B cell (primary cell): ENCODE results near the gene SLC25A20. TPM values are rescaled to one million over a fixed set of nuclear protein-coding genes. Genes with fewer than 3 reads are reported as not detected.

ENCODE experiments used
- ATAC-seq: fragments of 200-7000 bp; cut with Tn5 transposase; one replicate; pipeline ENCODE4 v1.10.0; 2021; ENCODE audit warnings: low read depth, mild to moderate bottlenecking, moderate number of reproducible peaks, moderate library complexity
- CTCF ChIA-PET: fragments of 350-600 bp; sonication (Branson Sonifier 250); formaldehyde crosslinking; loops from one replicate; lab custom pipeline; 2021; ENCODE audit warnings: antibody characterized with exemption, inconsistent platforms; lab: Charles Lee
- POLR2A ChIA-PET: fragments of 350-600 bp; sonication (Branson Sonifier 250); formaldehyde crosslinking; loops from one replicate; lab custom pipeline; 2021; ENCODE audit warnings: antibody characterized with exemption; lab: Charles Lee
- DNase-seq: peaks from one replicate; pipeline ENCODE4 v3.0.0; 2013
- H2AFZ ChIP-seq: 2 replicates; pipeline ENCODE4 v1.6.1; 2012; ENCODE audit warnings: mild to moderate bottlenecking, low read depth, low read length; ENCODE audit not compliant: insufficient read depth, poor library complexity, severe bottlenecking
- H3K27ac ChIP-seq, 2 donors: 1 replicate in 1 of 2; 2 replicates in 1 of 2; pipeline ENCODE4 v1.5.1; 2012 to 2013; ENCODE audit warnings: low read length in 2 of 2, mild to moderate bottlenecking in 2 of 2, moderate library complexity in 1 of 2
- H3K27me3 ChIP-seq, 4 experiments: fragments of 200-600 bp in 1 of 4; sonication (generic) in 1 of 4; replicated peaks in 1 of 4; 1 replicate in 2 of 4; 2 replicates in 2 of 4; pipeline versions ENCODE4 v1.6.1 to v1.7.0; 2013 to 2016; ENCODE audit warnings: low read length in 3 of 4, mild to moderate bottlenecking in 2 of 4, mixed read lengths in 1 of 4, moderate library complexity in 1 of 4; ENCODE audit not compliant: insufficient read depth in 4 of 4, control insufficient read depth in 3 of 4; ENCODE audit errors: control extremely low read depth in 1 of 4
- H3K36me3 ChIP-seq, 2 experiments: replicated peaks in 1 of 2; 1 replicate in 1 of 2; 2 replicates in 1 of 2; pipeline versions ENCODE4 v1.6.1 to v1.7.1; 2013; ENCODE audit warnings: low read length in 1 of 2; ENCODE audit not compliant: insufficient read depth in 2 of 2, control insufficient read depth in 1 of 2; ENCODE audit errors: control extremely low read depth in 1 of 2, extremely low read depth in 1 of 2
- H3K4me1 ChIP-seq, 2 donors: fragments of 200-600 bp in 1 of 2; sonication (generic) in 1 of 2; 1 replicate in 1 of 2; 2 replicates in 1 of 2; pipeline versions ENCODE4 v1.5.1 to v1.6.1; 2013 to 2017; ENCODE audit warnings: low read length in 2 of 2; ENCODE audit not compliant: control insufficient read depth in 2 of 2, insufficient read depth in 2 of 2
- H3K4me2 ChIP-seq: replicated peaks from 2 replicates; pipeline ENCODE3; 2012; ENCODE audit warnings: mild to moderate bottlenecking, low read depth, low read length; ENCODE audit not compliant: poor library complexity, severe bottlenecking
- H3K4me3 ChIP-seq, 5 experiments: fragments of 200-600 bp in 1 of 5; sonication (generic) in 1 of 5; 1 replicate in 3 of 5; 2 replicates in 2 of 5; pipeline versions ENCODE4 v1.5.1 to v1.7.0; 2011 to 2016; ENCODE audit warnings: low read length in 4 of 5, mild to moderate bottlenecking in 4 of 5, low read depth in 2 of 5, control low read depth in 1 of 5, moderate library complexity in 1 of 5; ENCODE audit not compliant: insufficient read depth in 1 of 5; ENCODE audit errors: control extremely low read depth in 1 of 5, extremely low read depth in 1 of 5
- H3K79me2 ChIP-seq: fragments of 200-600 bp; sonication (generic); one replicate; pipeline ENCODE4 v1.6.0; 2016; ENCODE audit warnings: low read length; ENCODE audit not compliant: control insufficient read depth, insufficient read depth
- H3K9ac ChIP-seq: fragments of 200-600 bp; sonication (generic); 2 replicates; pipeline ENCODE4 v1.6.1; 2017; ENCODE audit warnings: mild to moderate bottlenecking, low read length, moderate library complexity
- H3K9me3 ChIP-seq, 3 donors: one replicate each; pipeline versions ENCODE4 v1.6.1 to v1.7.1; 2013; ENCODE audit warnings: low read length in 2 of 3; ENCODE audit not compliant: control insufficient read depth in 2 of 3, insufficient read depth in 1 of 3; ENCODE audit errors: control extremely low read depth in 1 of 3
- H4K20me1 ChIP-seq: 2 replicates; pipeline ENCODE4 v1.6.0; 2012; ENCODE audit warnings: mild to moderate bottlenecking, low read length; ENCODE audit not compliant: insufficient read depth, control insufficient read depth, poor library complexity, severe bottlenecking
- H3K27ac Mint-ChIP-seq: one replicate; pipeline ENCODE4 v1.8.0; 2021; ENCODE audit warnings: mixed read lengths
- H3K27me3 Mint-ChIP-seq: one replicate; pipeline ENCODE4 v1.8.0; 2021; ENCODE audit warnings: mixed read lengths
- H3K4me1 Mint-ChIP-seq: one replicate; pipeline ENCODE4 v1.8.0; 2021; ENCODE audit warnings: mixed read lengths
- H3K4me3 Mint-ChIP-seq: one replicate; pipeline ENCODE4 v1.8.0; 2021; ENCODE audit warnings: mixed read lengths
- H3K9me3 Mint-ChIP-seq: one replicate; pipeline ENCODE4 v1.8.0; 2022; ENCODE audit warnings: mixed read lengths; ENCODE audit not compliant: insufficient read depth
- EZH2 ChIP-seq: IDR thresholded peaks from 2 replicates; pipeline ENCODE4 v1.6.1; 2012; ENCODE audit warnings: borderline replicate concordance, low read depth, mild to moderate bottlenecking, moderate library complexity, low read length; ENCODE audit not compliant: insufficient read depth, poor library complexity, severe bottlenecking
- WGBS: methylation state at CpG from one replicate; pipeline ENCODE4 v1.1.5; 2013; ENCODE audit warnings: missing lambda C conversion rate; ENCODE audit not compliant: insufficient coverage; 5-methylcytosine and 5-hydroxymethylcytosine counted together
- intact Hi-C: fragments of 100-400 bp; cut with micrococcal nuclease; formaldehyde crosslinking; loops from one replicate; pipeline ENCODE4 v1.10.0; 2022
- polyA plus RNA-seq: library from polyadenylated mRNA; depleted of rRNA; stranded (reverse); fragments of >200 nt; gene quantifications from 2 replicates; pipeline ENCODE4 v1.2.3, GENCODE V29; 2012
- total RNA-seq, 2 donors: library from RNA; stranded (reverse); fragments of 120-200 nt in 1 of 2; gene quantifications; 1 replicate in 1 of 2; 2 replicates in 1 of 2; pipeline versions ENCODE4 v1.2.3 to v1.2.4, GENCODE V29; 2013 to 2022
- TF ChIP-seq, protein P1 (sequence below): fragments of 200-600 bp; IDR thresholded peaks from one replicate; pipeline ENCODE4 v1.8.0; 2022; ENCODE audit warnings: antibody characterized with exemption, mild to moderate bottlenecking

SLC25A20 gene
- total and polyA plus RNA-seq, 2 donors (not counting 1 experiment from before 2014, with no cell fraction given): 12.2 to 19.9 TPM

- Histone ChIP-seq H3K27me3 (no peaks in the 10 kb centered on the region), H3K4me3 (no peak overlapping the region), H3K36me3 (peaks cover 8 to 69% of the 10 kb centered on the region in 2 experiments), H3K4me1 (peaks cover 5 to 11% of the 10 kb centered on the region in 2 donors), H2AFZ (no peak overlapping the region), H3K27ac (no peak overlapping the region), H3K79me2 (peaks cover 99% of the 10 kb centered on the region), H3K9ac (no peak overlapping the region), H3K4me2 (no peak overlapping the region), H3K9me3 (no peaks in the 10 kb centered on the region), H4K20me1 (peaks cover 73% of the 10 kb centered on the region)
- Mint-ChIP-seq H3K4me1 (peaks cover 46% of the 10 kb centered on the region), H3K4me3 (no peak overlapping the region), H3K9me3 (no peaks in the 10 kb centered on the region), H3K27me3 (no peaks in the 10 kb centered on the region), H3K27ac (no peak overlapping the region)
- DNase-seq (no peak), ATAC-seq (no peak)
- no peak for TF ChIP-seq EZH2
- intact Hi-C loops: no loop called here
- POLR2A ChIA-PET: no interaction called here
- WGBS: no CpG with 5 or more reads among the region's 2 CpGs
- CTCF ChIA-PET: interaction anchor here (0.6 to 1.0 kb wide), 2 partner anchors 24 to 169 kb away, joined by 3 read pairs; no protein-coding TSS in a partner anchor
Observed at GRCh38 chr3:48927928-48928327, 29.2 kb upstream of the SLC25A20 start.

DNA sequence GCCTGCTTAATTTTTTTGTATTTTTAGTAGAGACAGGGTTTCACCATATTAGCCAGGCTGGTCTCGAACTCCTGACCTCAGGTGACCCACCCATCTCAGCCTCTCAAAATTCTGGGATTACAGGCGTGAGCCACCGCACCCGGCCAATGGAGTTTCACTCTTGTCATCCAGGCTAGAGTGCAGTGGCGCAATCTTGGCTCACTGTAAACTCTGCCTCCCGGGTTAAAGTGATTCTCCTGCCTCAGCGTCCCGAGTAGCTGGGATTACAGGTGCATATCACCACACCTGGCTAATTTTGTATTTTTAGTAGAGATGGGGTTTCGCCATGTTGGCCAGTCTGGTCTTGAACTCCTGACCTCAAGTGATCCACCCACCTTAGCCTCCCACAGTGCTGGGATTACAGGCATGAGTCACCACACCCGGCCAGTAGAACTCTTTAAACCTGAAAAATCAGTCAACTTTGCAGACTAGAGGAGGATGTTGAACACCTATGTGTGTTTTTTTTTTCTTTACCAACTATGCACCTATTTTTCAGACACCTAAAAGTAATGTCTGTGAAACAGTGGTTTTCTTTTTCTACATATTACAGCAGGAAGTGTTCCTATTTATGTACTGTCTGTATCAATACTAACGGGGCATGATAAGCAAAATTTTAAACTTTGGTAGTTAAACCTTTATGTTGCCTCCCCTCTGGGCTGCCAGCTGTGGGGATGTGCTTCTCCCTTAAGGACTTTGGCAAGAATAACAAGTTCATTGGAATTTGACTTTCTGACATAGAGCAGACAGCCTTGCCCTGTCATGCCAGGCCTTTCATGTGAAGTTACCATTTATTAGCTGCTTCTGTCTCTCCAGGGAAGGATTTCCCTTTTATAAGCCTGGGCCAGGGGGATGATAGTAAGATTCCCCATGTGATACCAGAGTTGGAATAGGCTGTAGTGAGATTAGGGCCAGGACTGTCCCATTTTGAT lies 28.0 kb upstream of the SLC25A20 start:
- H3K27me3 ChIP-seq: no peaks in the 10 kb centered on the region
- Mint-ChIP-seq H3K4me3 (no peak overlapping the region), H3K27me3 (no peaks in the 10 kb centered on the region), H3K9me3 (no peaks in the 10 kb centered on the region), H3K27ac (no peak overlapping the region), H3K4me1 (peaks cover 43% of the 10 kb centered on the region)
- H3K9me3 ChIP-seq: no peaks in the 10 kb centered on the region
- 100% methylated on average over 6 of the region's 11 CpGs for WGBS
- no peak overlapping the region for H2AFZ ChIP-seq
- CTCF ChIA-PET: interaction anchor here (1.0 to 1.2 kb wide), 2 partner anchors 25 to 28 kb away, joined by 3 read pairs; partner anchors contain the start of gene SLC25A20
- ATAC-seq (no peak), DNase-seq (no peak)
- H3K9ac ChIP-seq: no peak overlapping the region
- TF ChIP-seq, protein P1, sequence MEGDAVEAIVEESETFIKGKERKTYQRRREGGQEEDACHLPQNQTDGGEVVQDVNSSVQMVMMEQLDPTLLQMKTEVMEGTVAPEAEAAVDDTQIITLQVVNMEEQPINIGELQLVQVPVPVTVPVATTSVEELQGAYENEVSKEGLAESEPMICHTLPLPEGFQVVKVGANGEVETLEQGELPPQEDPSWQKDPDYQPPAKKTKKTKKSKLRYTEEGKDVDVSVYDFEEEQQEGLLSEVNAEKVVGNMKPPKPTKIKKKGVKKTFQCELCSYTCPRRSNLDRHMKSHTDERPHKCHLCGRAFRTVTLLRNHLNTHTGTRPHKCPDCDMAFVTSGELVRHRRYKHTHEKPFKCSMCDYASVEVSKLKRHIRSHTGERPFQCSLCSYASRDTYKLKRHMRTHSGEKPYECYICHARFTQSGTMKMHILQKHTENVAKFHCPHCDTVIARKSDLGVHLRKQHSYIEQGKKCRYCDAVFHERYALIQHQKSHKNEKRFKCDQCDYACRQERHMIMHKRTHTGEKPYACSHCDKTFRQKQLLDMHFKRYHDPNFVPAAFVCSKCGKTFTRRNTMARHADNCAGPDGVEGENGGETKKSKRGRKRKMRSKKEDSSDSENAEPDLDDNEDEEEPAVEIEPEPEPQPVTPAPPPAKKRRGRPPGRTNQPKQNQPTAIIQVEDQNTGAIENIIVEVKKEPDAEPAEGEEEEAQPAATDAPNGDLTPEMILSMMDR: no peak
- TF ChIP-seq EZH2: no peak
- peaks cover 8 to 69% of the 10 kb centered on the region in 2 experiments for H3K36me3 ChIP-seq
- H3K4me2 ChIP-seq: no peak overlapping the region
- H4K20me1 ChIP-seq: peaks cover 73% of the 10 kb centered on the region
- H3K4me3 ChIP-seq: no peak overlapping the region
- no peak overlapping the region for H3K27ac ChIP-seq
- peaks cover 5 to 11% of the 10 kb centered on the region in 2 donors for H3K4me1 ChIP-seq
- POLR2A ChIA-PET: no interaction called here
- intact Hi-C loops: no loop called here
- peaks cover 98% of the 10 kb centered on the region for H3K79me2 ChIP-seq
